GM21360 (cell line): Measurements from ENCODE around the gene ADAMTS17.

Source experiments
- ATAC-seq: cut with Tn5 transposase; IDR thresholded peaks from one replicate; pipeline ENCODE4 v1.9.1; 2021; ENCODE audit warnings: mild to moderate bottlenecking, moderate library complexity; ENCODE audit not compliant: unreplicated experiment

ADAMTS17 gene

GRCh38 chr15:100202309-100202960 is 139.3 kb downstream of the ADAMTS17 start:
- no peak for ATAC-seq

GRCh38 chr15:100201376-100202280 is 140.1 kb downstream of the ADAMTS17 start:
- ATAC-seq: no peak

GRCh38 chr15:100200287-100200880 is 141.4 kb downstream of the ADAMTS17 start:
- ATAC-seq: no peak

- ATAC-seq: no peak
Measured at GRCh38 chr15:100199711-100200286, 142.0 kb downstream of the ADAMTS17 start.

- ATAC-seq: no peak
Measured at GRCh38 chr15:100198442-100198841, 143.3 kb downstream of the ADAMTS17 start.

GRCh38 chr15:100196326-100197058 is 145.3 kb downstream of the ADAMTS17 start:
- no peak for ATAC-seq

- no peak for ATAC-seq
Measured at GRCh38 chr15:100194996-100195395, 146.8 kb downstream of the ADAMTS17 start.

- ATAC-seq: no peak
Measured at GRCh38 chr15:100193277-100193860, 148.4 kb downstream of the ADAMTS17 start.

- ATAC-seq: no peak
Measured at GRCh38 chr15:100192097-100193080, 149.4 kb downstream of the ADAMTS17 start.

GRCh38 chr15:100191161-100191560 is 150.6 kb downstream of the ADAMTS17 start:
- no peak for ATAC-seq

- no peak for ATAC-seq
Measured at GRCh38 chr15:100190675-100191074, 151.1 kb downstream of the ADAMTS17 start.

GRCh38 chr15:100189849-100190248 is 151.9 kb downstream of the ADAMTS17 start:
- no peak for ATAC-seq

GRCh38 chr15:100189319-100189718 is 152.5 kb downstream of the ADAMTS17 start:
- no peak for ATAC-seq

- ATAC-seq: no peak
Measured at GRCh38 chr15:100187677-100188076, 154.1 kb downstream of the ADAMTS17 start.

- ATAC-seq: no peak
Measured at GRCh38 chr15:100186960-100187359, 154.8 kb downstream of the ADAMTS17 start.

GRCh38 chr15:100186366-100186765 is 155.4 kb downstream of the ADAMTS17 start:
- no peak for ATAC-seq

- ATAC-seq: no peak
Measured at GRCh38 chr15:100183921-100184495, 157.8 kb downstream of the ADAMTS17 start.

- no peak for ATAC-seq
Measured at GRCh38 chr15:100180921-100181320, 160.9 kb downstream of the ADAMTS17 start.
